HG02970 (cell line): ENCODE measurements around the gene IRF2BP2.

Experiments
- ATAC-seq: cut with Tn5 transposase; IDR thresholded peaks from one replicate; pipeline ENCODE4 v1.9.1; 2021; ENCODE audit warnings: mild to moderate bottlenecking, moderate library complexity, moderate number of reproducible peaks; ENCODE audit not compliant: unreplicated experiment, low FRiP score

The IRF2BP2 gene

GRCh38 chr1:234559902-234560676 is 49.9 kb downstream of the IRF2BP2 start:
- no peak for ATAC-seq

GRCh38 chr1:234559152-234559901 is 50.7 kb downstream of the IRF2BP2 start:
- ATAC-seq = no peak

GRCh38 chr1:234558330-234558836 is 51.6 kb downstream of the IRF2BP2 start:
- ATAC-seq = no peak

GRCh38 chr1:234556245-234556943 is 53.6 kb downstream of the IRF2BP2 start:
- ATAC-seq = no peak

GRCh38 chr1:234555390-234556024 is 54.5 kb downstream of the IRF2BP2 start:
- no peak for ATAC-seq

GRCh38 chr1:234554698-234555311 is 55.2 kb downstream of the IRF2BP2 start:
- ATAC-seq = no peak
